GM18868 (cell line): ENCODE data around the gene OR2AT4.
"Not testable (repeated sequence)": the region's sequence is repeated elsewhere in the genome, so short reads cannot be mapped to it uniquely, and the experiment has no call there.

Experiments used
- ATAC-seq: cut with Tn5 transposase; IDR thresholded peaks from one replicate; pipeline ENCODE4 v1.9.1; 2021; ENCODE audit warnings: mild to moderate bottlenecking, moderate library complexity; ENCODE audit not compliant: unreplicated experiment

The OR2AT4 gene

DNA sequence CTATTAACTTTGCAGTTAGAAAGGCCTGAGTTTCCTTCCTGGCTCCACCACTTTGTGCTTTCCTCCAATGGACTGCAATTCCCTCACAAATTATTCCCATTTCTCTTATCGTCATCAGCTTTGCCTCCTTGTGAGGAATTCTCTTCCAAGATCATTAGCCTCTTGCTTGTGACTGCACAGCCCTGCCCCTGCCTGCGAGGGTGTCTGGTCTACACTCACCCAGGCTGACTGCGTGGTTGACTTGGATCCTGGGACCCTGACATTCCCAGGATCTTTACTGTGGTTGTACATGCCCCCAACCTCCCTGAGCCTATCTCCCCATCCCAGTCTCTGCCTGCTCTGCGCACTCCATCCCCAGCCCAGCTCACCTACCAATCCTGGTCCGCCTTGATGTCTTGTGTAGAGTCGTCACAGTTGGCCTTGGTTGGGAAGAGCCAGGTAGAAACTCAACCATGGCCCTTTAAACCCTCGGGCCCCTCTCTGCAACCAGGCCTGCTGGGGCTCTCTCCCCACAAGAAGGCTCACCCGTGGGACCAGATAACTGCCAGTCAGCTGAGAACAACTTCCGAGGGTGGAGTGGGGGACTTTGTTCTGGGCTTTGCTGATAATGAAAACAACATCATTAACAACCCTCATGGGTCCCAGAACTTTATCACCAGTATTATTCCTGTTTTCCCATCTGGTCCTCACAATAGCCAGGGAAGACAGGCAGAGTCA lies at the start of gene OR2AT4:
Gene OR2AT4, minus strand, starts transcription at position 421 of the 717 bp plus-strand sequence.
- no peak for ATAC-seq

DNA sequence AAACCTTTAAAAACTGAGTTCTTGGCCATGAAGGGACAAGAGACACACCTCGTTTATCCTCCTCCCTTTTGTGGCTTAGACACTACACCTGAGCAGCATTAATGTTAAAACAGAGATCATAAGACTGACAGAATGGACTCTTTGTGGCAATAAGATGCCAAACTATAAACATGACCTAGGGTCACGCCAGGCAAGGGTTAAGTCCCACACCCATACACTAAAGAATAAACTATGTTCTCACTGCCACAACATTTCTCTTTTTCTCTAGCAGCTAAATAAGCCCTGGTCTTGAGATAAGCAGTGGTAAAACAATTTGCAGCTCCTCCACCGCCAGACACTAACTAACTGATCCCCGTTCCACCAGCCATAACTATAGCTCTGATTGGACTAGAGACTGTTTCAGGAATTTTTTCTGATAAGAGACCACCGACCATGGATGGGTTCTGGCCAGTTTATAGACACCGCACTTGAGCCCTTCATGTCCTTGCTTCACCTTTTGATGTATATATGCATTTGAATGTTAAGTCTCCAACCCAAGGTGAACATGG lies 49.4 kb upstream of the OR2AT4 start:
- no peak for ATAC-seq

DNA sequence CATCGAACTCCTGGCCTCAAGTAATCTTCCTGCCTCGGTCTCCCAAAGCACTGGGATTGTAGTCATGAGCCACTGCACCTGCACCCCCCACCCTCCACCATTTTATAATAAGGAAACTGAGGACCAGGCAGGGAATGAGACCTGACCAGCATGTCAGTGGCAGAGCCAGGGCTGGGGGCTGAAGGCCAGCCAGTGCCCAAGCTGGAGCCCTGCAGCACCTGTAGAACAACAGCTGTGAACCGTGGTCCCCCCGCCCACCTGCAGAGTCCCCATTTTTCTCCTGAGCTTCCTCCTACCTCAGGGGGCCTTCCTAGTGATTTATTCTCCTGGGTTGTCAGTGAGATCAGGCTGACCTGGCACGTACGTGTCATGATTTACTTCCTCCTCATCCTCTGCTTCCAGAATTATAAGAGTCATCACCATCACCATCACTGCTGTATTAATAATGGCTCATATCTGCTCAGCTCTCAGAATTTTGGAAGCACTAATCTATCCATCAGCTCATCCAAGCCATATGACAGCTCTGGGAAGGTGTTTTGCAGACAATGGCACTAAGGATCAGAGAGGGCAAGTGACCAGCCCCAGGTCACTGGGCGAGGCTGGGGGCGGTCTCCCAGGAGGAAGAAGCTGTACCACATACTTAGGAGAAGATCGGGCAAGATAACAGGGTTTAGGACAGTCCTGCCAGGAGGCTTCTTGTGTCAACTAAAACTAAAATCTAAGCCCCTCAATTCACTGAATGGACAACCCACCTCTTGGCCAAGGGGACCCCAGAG lies 48.7 kb upstream of the OR2AT4 start:
- ATAC-seq = no peak

DNA sequence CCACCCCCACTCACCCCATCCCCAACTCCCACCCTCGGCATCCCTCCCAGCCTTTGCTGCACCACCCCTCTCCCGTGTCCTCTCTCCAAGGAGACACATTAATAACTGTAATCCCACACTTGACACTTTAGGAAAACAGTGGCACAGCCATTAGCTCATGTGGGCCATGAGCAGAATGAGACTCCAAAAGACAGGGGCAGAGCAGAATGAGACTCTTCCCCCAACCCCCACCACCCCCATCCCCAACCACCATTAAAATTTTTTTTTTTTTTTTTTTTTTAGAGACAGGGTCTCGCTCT lies 48.0 kb upstream of the OR2AT4 start:
- no peak for ATAC-seq

DNA sequence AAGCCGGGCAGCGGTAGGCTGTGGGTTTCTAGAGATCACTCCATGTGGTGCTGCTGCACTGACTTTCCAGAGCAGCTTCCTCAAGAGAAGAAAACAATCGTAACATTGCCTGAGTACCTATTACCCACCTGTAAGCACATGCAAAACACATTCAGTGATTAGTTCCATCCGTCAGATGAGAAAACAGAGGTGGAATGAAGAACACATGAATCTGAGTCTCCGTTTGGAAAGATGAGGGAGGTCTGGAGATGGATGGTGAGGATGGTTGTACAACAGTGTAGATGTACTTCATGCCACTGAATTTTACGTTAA lies 46.7 kb upstream of the OR2AT4 start:
- no peak for ATAC-seq

DNA sequence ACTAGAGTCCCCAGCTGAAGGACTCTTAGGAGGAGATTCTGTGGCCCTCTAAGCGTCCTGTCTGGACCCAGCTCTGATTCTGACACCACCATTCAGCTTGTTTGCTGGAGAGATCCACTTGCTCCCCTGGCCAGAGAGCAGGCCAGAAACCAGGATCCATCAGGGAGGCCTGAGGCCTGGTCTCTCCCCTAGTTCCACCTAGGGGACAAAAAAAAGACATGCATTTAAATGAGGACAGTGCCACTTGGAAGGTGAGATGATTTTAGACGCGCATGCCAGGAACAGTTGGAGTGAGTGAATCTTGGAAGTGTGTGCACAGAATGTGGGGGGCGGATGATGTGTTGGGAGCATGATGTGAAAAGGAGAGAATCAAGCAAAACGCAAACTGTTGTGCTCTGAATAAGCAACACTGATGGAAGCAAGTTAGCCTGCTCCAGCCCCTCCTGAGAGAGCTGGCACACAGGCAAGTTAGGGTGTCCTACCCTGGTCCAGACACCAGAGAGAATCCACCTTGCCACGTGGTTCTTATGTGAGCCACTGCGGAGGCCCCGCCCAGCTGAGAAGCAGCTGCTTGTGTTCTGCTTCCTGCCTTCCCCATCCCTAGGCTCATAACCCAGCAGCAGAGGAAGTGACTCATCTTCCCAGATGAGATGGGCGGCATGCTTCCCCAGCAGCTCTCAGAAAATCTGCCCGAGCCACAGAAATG lies 46.2 kb upstream of the OR2AT4 start:
- peak; percentile 72 for ATAC-seq

DNA sequence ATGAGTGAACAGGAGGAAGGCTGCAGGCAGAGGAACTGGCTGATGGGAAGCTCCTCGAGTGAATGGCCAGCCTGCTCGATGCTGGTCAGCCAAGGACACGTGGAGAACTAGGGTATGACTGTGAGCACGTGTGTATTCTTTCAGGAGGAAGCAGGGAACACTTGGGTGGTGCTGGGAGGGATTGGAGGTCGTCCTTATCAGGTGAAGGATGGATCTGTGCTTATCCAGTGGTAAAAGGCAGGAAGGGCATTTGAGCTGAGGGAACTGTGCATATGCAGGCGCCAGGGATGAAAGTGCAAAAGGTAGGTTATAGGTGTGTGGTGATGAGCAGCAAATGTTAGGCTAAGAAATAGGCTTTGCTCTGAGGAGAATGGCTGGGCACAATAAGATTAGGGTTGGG lies 44.5 kb upstream of the OR2AT4 start:
- ATAC-seq = no peak

DNA sequence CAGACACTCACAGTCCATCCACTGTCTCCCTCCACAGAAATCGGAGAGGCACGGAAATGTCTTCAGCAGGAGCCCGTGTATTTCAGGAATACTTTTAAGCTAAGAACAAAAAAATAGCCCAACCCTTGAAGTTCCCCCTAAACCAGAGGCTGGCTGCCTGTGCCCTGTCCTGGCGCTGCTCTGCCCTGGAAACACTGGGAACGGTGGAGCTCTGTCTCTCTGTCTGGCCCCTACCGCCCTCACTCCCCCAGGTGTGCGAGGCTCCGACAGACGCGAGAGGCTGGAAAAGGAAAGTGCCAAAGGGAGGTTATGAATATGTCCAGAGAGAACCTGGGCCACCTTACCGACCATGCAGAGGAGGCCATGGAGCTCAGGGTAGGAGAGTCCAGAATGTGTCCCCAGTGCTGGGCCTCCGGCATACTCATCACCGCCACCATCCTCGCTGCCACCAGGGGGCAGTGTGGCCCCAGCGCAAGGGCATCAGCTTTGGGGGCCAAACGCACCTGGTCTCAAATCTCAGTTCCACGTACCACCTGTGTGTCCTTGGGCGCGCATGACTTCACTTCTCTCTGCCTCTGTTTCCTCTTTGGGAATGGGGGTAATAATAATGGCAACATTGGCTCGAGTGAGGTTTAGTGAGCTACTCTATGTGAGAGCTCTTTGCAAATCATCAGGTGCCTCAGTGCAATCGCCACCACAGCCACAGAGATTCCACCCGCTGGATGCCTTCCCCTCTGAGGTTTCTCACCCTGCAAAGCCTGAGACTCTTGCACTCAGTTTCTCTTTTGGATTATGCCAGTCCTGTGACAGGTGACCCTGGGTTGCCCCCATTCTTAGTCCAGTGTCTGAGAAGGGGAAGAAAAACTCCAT lies 43.8 kb upstream of the OR2AT4 start:
- no peak for ATAC-seq

DNA sequence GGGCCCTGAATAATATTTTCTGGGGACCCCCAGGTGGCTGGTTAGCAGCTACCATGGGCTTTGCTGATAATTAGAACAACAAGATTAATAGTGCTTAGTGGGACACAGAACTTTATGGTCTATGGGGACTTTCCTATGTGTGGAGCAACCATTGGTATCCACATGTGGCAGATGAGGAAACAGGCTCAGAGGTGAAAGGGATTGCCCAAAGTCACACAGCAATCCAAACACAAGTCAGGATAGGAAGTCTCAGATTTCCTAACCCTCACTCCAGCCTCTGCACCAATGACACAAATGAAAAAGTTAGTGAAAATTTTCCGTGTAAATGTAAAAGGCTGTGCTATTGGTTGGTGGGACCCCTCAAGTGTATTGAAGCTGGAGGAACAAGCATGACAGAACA lies 39.0 kb upstream of the OR2AT4 start:
- no peak for ATAC-seq

DNA sequence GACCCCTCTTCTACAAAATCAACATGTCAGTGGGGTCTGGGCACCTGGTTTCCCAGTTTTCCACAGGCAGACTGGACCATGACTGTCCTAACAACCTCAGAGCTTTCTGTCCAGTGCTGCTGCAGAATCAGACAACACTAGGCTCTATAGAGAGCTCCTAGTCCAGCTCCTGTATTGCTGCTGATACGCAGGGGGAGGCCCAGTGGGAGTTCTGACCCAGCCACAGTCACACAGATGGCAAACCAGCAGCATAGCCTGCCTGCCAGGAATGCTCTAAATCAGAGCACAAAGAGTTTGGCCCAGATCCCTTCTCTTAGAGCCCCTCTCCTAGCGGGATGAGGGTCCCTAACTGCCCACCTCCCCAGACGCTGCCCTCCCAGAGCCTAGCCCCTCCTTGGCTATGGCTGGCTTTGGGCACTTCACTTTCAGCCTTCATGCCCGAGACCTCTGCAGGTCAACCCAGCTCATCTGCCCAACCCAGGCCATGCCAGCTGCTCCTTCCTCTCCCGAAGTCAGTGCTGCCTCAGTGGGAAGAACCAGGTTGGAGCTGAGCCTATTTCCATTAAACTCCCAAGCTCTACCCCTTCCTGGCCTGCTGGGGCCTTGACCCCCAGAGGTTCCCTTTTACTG lies 38.5 kb upstream of the OR2AT4 start:
- no peak for ATAC-seq

DNA sequence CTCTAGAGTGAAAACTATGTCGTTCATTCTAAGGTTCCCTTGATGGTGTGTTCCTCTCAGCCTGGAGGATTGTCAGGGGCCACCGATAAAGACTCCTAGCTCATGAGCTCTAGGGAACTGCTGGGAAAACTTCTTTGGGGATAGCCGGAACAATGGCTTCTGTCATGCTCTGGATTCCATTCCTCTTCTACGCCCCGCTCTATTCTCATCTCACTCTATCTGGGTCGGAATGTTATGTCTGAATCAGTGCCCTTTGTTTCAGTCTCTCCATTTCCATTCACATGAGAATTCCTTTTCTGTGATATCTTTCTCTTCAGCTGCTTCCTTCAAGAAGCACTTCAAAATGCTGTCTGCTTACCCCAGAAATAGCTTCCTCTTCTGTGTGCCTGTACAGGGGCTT lies 37.3 kb upstream of the OR2AT4 start:
- no peak for ATAC-seq

DNA sequence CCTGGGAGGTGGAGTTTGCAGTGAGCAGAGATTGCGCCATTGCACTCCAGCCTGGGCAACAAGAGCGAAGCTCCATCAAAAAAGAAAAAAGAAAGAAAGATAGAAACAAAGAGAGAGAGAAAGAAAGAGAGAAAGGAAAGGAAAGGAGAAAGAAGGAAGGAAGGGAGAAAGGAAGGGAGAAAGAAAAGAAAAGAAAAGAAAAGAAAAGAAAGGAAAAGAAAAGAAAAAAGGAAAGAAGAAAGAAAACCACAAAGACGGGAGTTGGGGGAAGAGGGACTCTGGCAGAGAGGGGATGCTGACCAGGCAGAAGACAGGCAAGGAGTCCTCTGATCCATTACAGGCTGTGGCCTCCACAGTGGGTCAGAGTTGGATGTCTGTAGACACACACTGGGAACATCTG lies 35.4 kb upstream of the OR2AT4 start:
- ATAC-seq = no peak

DNA sequence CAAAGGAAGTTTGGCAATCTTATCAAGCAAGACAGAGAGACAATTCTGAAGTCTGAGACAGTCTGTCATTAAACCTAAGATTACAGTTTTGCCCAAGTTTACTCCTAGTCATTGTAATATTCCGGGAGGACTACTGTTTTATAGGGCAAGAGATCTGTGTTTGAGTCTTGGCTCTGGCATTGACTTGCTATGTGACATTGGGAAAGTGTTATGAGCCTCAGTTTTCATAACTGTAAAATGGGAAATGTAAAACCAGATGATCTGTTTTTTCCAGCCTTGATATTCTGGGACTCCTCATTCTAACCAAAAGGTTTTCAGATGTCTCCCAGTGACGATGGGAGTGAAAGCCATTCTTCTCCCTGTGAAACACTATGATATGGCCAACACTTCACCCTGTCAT lies 29.9 kb upstream of the OR2AT4 start:
- no peak for ATAC-seq

DNA sequence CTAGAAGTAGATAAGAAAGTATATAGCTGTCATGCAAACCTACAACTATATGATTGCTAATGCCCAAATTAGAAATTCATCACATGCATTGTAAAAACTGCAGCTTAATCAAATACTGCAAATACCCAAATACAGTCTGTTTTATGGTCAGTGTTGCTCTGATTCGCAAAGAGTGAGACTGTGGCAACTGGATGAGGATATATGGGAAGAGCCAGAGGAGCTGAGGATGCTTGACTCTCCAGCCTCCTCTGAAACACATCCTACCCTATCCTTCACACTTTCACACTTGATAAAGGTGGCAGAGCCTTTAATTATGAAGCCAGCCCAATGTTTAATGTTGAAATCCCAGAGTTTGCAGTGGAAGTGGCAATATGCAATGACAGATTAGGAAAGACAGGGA lies 21.9 kb upstream of the OR2AT4 start:
- ATAC-seq = no peak

DNA sequence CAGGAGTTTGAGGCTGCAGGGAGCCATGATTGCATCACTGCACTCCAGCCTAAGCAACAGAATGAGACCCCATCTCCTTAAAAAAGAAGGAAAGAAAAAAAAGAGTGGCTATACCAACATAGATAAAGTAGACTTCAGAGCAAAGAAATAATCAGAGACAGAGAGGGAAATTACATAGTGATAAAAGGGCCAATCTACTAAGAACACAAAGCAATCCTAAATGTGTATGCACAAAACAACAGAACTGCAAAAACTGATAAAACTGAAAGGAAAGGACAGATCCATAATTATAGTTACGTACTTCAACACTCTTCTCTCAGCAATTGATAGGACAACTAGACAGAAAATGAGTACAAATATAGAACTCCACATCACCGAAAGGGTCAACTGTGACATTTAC lies 17.8 kb upstream of the OR2AT4 start:
- no peak for ATAC-seq

DNA sequence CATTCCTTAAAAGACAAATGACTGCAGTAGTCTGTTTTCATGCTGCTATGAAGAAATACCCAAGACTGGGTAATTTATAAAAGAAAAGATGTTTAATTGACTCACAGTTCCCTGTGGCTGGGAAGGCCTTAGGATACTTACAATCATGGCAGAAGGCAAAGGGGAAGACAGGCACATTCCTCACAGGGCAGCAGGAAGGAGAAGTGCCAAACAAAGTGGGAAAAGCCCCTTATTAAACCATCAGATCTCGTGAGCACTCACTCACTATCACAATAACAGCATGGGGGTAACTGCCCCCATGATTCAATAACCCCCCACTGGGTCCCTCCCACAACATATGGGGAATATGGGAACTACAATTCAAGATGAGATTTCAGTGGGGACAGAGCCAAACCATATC lies 16.4 kb upstream of the OR2AT4 start:
- ATAC-seq = no peak

DNA sequence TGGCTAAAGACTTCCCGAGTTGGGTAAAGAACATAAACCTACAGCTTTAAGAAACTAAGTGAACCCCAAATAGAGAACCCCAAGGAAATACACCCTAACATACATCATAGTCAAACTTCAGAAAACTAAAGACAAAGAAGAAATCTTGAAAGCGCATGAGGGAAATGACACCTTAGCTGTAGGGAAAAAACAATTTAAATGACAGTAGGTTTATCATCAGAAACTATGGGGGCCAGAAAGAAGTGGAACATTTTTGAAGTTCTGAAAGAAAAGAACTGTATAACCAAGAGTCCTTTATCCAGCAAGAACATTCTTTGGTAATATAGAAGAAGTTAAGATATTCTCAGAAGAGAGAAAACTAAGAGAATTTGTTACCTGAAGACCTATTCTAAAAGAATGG lies 15.5 kb upstream of the OR2AT4 start:
- no peak for ATAC-seq

DNA sequence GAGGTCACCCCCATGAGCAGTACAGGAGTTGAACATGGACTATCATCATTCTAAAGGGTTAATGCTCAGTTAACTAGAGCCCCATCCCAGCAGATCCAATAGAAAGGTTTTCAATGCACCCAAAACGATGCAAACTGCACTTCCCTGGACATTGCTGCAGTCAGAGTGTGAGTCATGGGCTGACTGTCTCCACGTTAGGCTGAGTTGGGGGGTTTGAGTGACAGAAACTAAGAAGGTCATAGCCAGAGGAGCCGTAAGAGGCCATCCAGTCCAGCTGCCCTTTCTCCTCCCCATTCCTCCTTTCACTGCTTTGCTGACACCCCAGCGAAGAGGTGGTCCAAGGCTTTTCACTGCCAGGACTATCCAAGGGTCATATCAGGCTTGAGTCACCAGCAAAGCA lies 10.5 kb upstream of the OR2AT4 start:
- no peak for ATAC-seq

DNA sequence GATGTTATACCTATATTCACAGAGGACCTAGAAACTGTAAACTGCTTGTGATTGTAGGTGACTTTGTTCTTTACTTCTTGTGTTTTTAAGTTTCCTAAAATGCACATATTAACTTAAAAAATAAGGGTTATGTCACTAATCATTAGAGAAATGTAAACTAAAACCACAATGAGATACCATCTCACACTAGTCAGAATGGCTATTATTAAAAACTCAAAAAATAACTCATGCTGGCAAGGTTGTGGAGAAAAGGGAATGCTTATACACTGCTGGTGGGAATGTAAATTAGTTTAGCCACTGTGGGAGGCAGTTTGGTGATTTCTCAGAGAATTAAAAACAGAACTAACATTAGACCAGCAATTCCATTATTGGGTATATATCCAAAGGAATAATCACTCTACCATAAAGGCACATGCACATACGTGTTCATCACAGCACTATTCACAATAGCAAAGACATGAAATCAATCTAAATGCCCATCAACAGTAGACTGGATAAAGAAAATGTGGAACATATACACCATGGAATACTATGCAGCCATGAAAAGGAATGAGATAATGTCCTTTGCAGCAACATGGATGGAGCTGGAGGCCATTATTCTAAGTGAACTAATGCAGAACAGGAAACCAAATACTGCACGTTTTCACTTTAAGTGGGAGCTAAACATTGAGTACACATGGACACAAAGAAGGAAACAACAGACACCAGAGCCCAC lies 9.4 kb upstream of the OR2AT4 start:
- not testable (repeated sequence) for ATAC-seq

DNA sequence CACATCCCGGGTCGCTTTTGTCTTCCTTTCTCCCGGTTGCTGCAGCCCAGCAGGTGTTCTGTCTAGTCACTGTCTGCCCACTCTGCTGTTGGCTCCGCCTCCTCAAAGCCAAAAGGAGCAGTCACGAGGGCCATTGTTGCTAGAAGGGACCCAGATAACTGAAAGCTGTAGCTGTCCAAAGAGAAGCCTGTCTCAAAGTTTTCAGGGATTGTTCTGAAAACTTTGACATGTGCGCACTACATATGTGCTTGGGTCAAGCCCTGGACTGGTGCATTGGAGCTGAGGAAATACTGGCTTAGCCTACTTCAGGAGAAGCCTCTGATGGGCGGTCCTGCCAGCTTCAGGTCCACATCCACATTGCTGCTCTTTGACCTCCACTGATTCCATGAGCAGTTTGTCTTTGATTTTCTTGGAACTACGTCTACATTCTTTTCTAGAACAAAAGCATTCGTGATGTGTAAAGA lies 8.8 kb upstream of the OR2AT4 start:
- ATAC-seq = no peak
